ENCODE results near the gene PML.
"Not testable (repeated sequence)": the region's sequence is repeated elsewhere in the genome, so short reads cannot be mapped to it uniquely, and the experiment has no call there.

Gene PML

GRCh38 chr15:74042603-74043424, 48.3 kb downstream of the PML start:
- DNase-seq, result no peak

GRCh38 chr15:74043425-74044266, 49.1 kb downstream of the PML start:
- no peak for DNase-seq

DNA sequence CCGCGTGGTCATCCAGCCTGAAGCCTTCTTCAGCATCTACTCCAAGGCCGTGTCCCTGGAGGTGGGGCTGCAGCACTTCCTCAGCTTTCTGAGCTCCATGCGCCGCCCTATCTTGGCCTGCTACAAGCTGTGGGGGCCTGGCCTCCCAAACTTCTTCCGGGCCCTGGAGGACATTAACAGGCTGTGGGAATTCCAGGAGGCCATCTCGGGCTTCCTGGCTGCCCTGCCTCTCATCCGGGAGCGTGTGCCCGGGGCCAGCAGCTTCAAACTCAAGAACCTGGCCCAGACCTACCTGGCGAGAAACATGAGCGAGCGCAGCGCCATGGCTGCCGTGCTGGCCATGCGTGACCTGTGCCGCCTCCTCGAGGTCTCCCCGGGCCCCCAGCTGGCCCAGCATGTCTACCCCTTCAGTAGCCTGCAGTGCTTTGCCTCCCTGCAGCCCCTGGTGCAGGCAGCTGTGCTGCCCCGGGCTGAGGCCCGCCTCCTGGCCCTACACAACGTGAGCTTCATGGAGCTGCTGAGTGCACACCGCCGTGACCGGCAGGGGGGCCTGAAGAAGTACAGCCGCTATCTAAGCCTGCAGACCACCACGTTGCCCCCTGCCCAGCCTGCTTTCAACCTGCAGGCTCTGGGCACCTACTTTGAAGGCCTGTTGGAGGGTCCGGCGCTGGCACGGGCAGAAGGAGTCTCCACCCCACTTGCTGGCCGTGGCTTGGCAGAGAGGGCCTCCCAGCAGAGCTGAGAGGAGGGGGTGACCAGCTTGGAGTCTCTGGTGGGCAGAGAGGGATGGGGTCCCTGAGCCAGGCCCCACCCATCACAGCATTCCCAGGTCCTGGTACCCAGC, 50.0 kb downstream of the PML start:
- no peak for DNase-seq

GRCh38 chr15:74045184-74045583, 50.7 kb downstream of the PML start:
- DNase-seq, result no peak

GRCh38 chr15:74045636-74046274, 51.2 kb downstream of the PML start:
- DNase-seq, result no peak

- DNase-seq, result no peak
Observed at GRCh38 chr15:74046275-74046674, 51.8 kb downstream of the PML start.

DNA sequence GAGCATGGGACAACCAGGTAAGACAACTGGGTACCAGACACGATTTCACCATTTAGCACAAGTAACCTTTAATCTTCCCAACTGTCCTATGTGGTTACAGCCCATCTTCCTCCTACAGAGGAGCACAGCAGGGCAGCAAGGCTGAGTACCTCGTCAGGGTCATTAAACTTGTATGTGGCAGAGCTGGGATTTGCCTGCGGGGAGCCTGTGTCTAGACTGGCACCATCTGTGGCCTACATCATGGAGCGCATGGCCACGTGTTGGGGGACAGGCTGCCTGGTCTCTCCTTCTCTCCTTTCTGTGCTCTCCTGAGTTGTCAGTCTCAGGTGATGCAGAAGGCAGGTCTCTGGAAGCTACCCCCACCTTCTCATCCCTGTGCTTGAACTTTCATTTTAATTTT, 55.6 kb downstream of the PML start:
- no peak for DNase-seq

DNA sequence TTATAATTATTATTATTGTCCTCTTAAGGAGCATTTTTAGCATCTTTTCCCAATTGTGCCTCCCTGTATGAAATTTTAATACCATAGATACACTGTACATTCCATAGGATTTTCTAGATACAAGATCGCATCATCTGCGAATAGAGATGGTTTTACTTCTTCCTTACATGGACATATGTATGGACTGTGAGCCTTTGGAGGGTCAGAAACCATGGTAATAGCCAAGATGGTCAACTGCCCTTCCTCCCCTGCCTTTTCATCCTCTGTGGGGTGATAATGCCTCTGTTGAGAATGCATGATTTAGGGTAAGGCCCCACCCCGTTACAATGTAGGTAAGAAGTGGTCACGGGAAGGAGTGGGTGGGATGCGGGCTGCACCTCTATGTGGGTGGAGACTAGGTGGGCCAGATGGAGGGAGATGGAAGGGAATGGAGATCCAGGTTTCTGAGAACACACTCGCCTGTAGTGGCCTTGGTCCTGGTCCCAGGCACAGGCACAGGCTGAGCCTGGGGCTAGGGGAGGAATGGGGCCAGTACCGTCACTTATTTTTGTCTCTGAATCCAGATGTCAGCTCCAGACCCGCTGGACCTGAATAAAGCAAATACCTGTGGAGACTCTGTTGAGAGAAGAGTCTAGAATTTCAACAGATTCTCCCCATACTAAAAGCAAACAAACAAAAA, 56.2 kb downstream of the PML start:
- no peak for DNase-seq

GRCh38 chr15:74052271-74053260, 58.0 kb downstream of the PML start:
- DNase-seq, result not testable (repeated sequence)

- DNase-seq, result no peak
Observed at GRCh38 chr15:74053517-74053916, 59.0 kb downstream of the PML start.

- peak; percentile 34 for DNase-seq
Observed at GRCh38 chr15:74053941-74054529, 59.5 kb downstream of the PML start.

DNA sequence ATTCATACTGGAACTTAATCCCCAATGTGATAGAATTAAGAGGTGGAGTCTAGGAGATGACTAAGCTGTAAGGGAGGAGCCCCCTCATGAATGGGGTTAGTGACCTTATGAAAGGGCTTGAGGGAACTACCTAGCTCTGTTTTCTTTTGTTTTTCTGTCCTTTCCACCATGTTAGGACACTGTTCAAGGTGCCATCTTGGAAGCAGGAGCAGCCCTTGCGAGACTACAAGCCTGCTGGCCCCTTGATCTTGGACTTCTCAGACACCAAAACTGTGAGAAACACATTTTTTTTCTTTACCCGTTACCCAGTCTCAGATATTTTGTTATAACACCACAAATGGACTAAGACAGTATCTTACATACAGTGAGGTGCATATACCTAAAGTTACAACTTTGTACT, 61.3 kb downstream of the PML start:
- DNase-seq, result no peak

- DNase-seq, result not testable (repeated sequence)
Observed at GRCh38 chr15:74056330-74056729, 61.8 kb downstream of the PML start.

DNA sequence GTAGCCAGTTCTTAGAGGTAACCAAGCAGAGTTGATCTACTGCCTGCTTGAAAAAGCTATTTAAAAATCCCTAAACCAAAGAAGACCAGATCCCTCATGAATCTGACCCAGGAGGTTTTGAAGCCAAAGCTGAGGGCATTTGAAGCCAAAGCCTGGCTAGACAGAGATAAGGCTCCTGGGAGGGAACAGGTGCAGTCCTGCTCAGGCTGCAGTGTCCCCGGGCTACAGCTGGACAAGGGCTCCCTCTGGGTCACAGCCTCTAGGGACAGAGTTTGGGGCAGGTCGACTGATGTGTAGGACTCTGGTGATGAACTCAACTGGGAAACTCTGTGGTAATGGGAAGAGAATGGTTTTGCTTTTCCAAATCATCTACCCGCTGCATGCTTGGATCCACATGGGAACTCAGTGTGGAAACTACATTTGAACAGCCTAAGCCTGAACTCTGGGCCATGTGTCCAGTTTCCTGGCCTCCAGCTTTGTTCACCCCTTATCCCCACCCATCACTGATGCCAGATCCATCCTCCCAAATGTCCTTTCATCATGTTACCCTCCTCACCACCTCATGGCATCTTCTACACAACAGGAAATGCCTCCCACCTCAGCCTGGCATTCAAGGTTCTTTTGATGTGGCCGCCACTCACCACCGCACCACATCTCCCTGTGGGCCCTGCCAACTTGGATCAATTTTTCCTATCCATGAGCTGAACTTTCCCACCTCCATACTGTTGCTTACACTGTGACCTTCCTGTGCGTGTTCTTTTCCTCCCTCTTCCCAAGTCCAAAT, 64.7 kb downstream of the PML start:
- DNase-seq, result not testable (repeated sequence)

DNA sequence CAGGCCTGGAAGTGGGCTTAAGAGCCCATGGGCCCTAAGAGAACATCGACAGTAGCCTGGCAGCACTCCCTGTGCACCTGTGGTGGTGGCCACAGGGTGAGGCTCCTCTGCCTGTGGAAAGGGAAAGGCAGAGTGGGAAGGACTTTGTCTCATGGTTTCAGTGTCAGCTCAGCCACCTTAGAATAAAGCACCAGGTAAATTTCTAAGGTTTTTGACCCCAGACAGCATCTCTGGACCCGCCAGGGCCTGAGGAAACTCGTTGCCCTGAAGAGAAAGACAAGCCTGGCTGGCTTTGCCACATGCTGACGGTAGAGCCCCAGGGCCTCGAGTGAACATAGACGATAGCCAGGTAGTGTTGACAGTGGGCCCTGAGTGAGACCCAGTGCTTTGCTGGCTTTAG, 65.7 kb downstream of the PML start:
- DNase-seq, result no peak

DNA sequence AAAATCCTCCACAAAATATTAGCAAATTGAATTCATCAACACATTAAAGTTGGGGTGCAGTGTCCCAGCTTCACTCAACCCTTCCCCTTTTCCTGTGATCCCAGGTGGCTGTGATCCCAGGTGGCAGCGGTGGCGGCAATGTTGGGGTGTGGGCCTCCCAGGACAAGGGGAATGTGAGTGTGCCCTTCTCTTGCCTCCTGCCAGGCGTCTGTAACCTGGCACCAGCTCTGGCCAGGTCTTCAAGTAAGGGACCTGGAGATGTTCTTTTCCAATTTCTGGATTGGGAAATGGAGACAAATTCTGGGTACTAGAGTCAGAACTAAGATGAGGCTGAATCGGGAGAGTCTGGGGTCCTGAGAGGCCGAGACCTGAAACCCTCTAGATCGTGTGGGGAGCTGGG, 67.7 kb downstream of the PML start:
- DNase-seq, result no peak

- DNase-seq, result no peak
Observed at GRCh38 chr15:74062671-74063070, 68.2 kb downstream of the PML start.

DNA sequence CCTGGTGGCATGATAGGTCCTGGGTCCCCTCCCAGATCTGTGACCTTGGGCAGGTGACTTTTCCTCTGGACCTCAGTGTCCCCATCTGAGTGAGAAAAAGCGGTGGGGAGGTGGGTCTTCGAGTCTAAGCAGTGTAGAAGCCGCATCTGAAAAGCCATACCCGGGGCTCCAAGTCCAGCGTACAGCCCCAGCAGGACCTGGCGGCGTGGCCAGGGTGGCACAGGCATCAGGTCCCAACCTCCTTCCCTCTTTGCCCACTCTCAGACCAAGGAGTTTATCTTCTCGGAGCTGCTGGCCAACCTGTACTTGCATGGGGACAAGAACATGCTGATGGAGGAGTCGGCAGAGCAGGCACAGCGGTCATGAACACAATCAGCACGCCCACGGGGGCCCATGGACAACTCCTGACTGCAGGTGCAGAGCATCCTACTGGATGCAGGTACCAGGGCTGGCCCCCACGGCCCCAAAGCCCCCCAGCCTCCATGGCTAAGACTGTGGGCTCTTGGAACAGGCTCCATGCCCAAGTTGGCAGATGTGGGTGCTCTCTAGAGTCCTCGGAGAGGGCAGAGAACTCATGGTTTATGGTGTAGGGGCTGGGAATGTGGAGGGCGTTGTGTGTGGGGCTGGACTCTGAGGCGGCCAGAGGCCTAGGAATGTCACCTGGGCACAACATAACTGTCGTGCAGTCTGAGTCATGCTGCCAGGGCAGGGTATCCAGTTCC, 69.1 kb downstream of the PML start:
- DNase-seq, result not testable (repeated sequence)

DNA sequence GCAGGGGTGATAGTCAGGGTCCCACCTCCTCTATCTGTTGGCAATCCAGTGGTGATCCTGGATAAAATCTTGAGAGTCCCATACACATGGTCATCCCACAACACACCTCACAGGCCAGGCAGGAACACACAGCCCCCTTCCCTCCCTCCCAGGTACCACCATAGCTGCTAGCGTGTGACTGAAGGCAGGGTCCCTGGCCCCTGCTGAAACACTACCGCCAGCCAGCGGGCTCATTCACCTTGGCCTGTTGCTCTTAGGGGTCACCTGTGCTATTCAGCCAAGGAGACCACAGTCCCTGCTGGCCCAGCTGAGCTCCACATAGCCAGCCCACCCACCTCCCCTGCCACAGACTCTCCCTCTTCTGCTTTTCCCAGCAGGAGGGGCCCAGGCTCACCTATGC, 69.7 kb downstream of the PML start:
- not testable (repeated sequence) for DNase-seq

Measured in NCI-H748 treated with DMSO at 0.1 percent for 48 hours (cell line).